ENCODE measurements around the gene RAB13.

Gene RAB13

GRCh38 chr1:153954826-153955225, 31.3 kb downstream of the RAB13 start:
- no peak for DNase-seq

GRCh38 chr1:153953859-153954365, 32.2 kb downstream of the RAB13 start:
- DNase-seq, result no peak

- DNase-seq, result no peak
Observed at GRCh38 chr1:153951801-153952200, 34.3 kb downstream of the RAB13 start.

GRCh38 chr1:153951183-153951582, 35.0 kb downstream of the RAB13 start:
- no peak for DNase-seq

- peak; percentile 99 for DNase-seq
Observed at GRCh38 chr1:153946622-153947241, 39.4 kb downstream of the RAB13 start, which contains the start of gene DENND4B. Gene DENND4B, minus strand, starts transcription at chr1:153946718. Its CDS starts 2,344 bp downstream, at chr1:153944374.

GRCh38 chr1:153945795-153946621, 40.1 kb downstream of the RAB13 start:
- DNase-seq, result peak; percentile 78

- DNase-seq, result no peak
Observed at GRCh38 chr1:153945131-153945794, 40.9 kb downstream of the RAB13 start.

DNA sequence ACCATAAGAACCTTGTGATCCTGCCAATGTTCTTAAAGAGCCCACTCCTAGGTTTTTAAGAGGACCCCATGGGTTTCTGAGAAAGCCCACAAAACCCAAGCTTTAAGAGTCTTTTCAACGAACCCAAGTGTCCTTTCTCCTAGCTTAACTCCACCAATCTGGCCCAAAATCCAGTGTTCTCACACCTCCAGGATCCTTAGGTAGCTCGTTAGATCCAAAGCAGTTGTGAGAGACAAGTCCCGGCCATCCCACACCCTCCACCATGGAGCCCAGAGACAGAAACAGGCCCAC, 41.4 kb downstream of the RAB13 start:
- no peak for DNase-seq

DNA sequence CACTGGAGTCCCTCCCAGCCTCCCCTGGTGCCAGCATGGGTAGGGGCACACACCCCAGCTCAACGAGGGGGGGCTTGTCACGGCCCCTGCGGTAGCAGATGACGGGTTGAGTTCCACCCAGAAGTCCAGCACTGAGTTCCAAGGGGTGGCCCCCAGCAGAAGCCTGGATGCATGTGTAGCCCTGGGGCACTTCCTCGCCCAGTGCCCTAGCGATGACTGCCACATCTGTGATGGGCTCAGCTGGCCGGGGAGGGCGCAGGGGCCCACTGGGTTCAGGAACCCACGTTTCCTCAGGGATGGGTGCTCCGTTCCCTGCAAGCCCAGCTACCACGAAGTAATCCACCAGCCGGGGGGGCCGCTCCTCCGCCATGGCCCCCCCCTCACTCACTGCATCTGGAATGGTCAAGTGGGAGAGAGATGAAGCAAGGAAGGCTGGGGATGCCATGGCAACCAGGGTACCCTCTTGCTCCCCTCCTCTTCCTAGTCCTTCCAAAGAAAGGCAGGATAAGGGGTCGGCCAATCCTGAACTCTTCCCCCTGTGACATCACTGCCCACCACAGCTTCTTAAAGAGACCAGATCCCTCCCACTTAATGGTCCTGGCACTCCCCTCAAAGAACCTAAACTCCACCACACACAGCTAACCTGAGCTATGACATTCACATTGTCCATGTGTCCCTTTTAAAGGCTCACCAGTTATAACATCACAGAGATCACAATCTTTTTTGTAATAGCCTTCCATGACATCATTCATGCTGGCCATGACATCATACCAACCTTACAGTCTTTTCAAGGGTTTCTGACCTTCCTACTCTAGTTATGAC, 41.9 kb downstream of the RAB13 start:
- DNase-seq, result no peak

GRCh38 chr1:153942766-153943549, 43.2 kb downstream of the RAB13 start:
- no peak for DNase-seq

GRCh38 chr1:153941826-153942725, 44.1 kb downstream of the RAB13 start:
- DNase-seq, result no peak

DNA sequence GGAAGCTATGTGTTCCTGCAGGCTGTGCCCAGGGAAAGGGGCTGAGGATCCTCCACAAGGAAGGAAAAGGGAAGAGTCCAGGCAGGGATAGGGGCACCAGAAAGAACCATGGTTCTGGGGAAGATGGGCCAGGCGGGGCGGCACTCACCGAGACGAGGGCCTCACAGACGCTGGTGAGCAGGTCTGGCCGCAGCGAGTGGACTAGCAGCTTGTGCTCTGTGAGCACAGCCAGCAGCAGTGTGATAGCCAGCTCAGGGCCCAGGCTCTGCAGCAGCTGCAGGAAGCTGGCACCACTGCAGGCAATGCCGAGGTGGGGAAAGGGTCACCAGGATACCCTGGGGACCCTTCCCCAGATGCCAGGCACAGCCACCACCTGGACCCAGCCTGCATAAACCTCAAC, 45.4 kb downstream of the RAB13 start:
- no peak for DNase-seq

DNA sequence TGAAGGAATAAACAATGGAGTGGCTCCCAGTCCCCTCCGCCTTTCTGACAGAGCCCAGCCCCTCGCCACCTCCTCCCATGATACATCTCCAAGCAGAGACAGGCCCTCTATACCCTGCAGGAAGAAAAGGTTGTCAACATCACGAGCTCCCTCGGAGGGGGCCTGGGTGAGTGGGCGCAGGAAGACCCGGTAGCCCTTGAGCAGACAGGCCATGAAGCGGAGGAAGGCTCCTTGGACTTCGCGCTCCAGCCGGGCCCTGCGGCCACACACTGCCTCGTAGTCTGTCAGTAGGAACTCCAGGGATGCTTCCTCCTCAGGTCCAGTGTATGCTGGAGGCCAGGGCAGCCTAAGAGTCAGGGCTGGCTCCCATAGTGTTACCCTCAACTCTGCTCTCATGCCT, 46.7 kb downstream of the RAB13 start:
- DNase-seq, result no peak

- DNase-seq, result no peak
Observed at GRCh38 chr1:153938996-153939395, 47.1 kb downstream of the RAB13 start.

DNA sequence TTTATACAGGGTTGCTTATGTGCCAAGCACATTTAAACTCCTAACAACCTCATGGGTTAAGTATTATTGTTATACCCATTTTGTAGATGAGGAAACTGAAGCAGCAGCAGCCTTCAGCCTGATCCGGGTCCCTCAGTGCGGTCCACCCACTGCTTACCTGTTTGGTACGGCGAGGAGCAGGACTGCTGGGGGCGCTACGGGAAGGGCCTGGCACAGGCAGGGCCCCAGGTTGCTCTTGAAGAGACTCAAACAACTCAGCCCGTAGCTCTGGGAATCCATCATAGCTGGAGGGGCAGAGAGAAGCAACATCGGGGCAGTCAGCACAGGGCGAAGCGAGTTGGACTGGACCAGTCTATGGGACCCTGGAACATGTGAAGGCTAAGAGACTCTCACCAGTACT, 48.8 kb downstream of the RAB13 start:
- no peak for DNase-seq

DNA sequence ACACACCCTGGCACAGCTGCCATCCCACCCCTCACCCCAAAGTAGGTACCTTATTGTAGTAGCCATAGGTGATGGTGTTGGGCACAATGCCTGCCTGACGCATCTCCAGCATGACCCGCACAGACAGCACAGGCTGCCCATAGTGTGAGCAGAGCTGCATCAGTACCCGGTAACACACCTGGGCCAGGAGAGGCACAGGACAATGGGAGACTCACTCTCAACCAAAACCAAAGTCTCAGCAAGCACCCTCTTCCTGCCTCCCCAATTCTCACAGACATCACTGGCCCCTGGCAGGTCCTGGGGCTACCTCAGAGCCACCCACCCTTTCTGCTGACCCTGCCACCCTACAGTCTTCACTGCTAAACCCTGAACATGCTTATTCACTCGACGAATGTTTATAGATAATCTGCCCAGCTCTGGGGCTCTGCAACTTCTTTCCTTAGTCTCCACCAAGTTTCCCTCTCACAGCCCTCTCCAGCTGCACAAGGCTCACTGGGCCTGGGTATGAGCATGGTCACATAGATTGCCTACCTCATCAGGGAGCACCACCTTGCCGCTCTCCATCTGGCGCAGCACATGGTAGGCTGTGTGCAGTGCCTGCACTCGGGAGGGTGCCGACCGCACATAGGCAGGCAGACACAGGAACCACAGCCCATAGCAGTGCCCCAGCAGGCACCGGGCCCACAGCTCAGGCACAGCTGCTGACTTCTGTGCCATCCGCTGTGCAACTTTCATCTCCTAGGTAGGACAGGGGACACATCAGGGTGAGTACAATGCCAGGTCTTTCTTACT, 49.9 kb downstream of the RAB13 start:
- DNase-seq, result no peak

- no peak for DNase-seq
Observed at GRCh38 chr1:153934746-153935145, 51.4 kb downstream of the RAB13 start.

DNA sequence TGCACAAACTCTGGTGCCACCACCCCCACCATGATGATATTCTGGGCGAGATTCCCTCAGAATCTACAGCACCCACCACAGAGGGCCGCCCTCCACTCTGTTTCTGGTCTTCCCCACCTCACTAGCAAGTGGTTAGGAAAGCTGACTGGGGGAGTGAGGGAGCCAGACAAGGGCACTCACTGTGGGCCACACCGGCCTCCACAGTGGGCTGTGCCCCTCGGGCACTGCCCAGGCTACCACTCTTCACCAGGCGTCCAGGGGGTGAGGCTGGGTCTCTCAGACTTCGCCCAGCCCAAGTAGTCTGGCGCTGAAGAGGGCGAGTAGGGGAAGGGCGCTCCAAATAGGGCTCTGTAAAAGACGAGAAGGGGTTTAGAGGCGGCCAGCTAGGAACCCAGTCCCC, 52.2 kb downstream of the RAB13 start:
- DNase-seq, result no peak

GRCh38 chr1:153933430-153933829, 52.7 kb downstream of the RAB13 start:
- DNase-seq, result no peak

Measured in 8988T (cell line).